Trophoblast cell (in vitro differentiated cells and primary cell): Measurements from ENCODE around the gene MYO5C.

Experiments
- DNase-seq, 2 donors: peaks; one replicate each; pipeline ENCODE4 v3.0.0-alpha.2; 2016
- H2AFZ ChIP-seq: 2 replicates; pipeline ENCODE4 v1.6.1; 2013; ENCODE audit warnings: low read length, moderate library complexity, mild to moderate bottlenecking; ENCODE audit not compliant: insufficient read depth, poor library complexity
- H2AK5ac ChIP-seq: 2 replicates; pipeline ENCODE4 v1.6.1; 2013; ENCODE audit warnings: mild to moderate bottlenecking, low read length
- H2BK120ac ChIP-seq: 2 replicates; pipeline ENCODE4 v1.6.1; 2013; ENCODE audit warnings: low read length, mild to moderate bottlenecking, moderate library complexity; ENCODE audit not compliant: insufficient read depth, poor library complexity
- H2BK12ac ChIP-seq: 2 replicates; pipeline ENCODE4 v1.6.1; 2013; ENCODE audit warnings: mild to moderate bottlenecking, low read length, moderate library complexity
- H2BK5ac ChIP-seq: 2 replicates; pipeline ENCODE4 v1.6.1; 2013; ENCODE audit warnings: low read length, low read depth, moderate library complexity, mild to moderate bottlenecking; ENCODE audit not compliant: poor library complexity
- H3K14ac ChIP-seq: 2 replicates; pipeline ENCODE4 v1.6.1; 2013; ENCODE audit warnings: mild to moderate bottlenecking, low read length
- H3K18ac ChIP-seq: 2 replicates; pipeline ENCODE4 v1.6.1; 2013; ENCODE audit warnings: mild to moderate bottlenecking, low read length
- H3K23ac ChIP-seq: 2 replicates; pipeline ENCODE4 v1.6.1; 2013; ENCODE audit warnings: low read length
- H3K27ac ChIP-seq: 2 replicates; pipeline ENCODE4 v1.5.1; 2013; ENCODE audit warnings: low read depth, mild to moderate bottlenecking, inconsistent platforms, low read length, moderate library complexity
- H3K27me3 ChIP-seq: 2 replicates; pipeline ENCODE4 v1.6.1; 2013; ENCODE audit warnings: inconsistent platforms, mild to moderate bottlenecking, low read length, moderate library complexity; ENCODE audit not compliant: insufficient read depth
- H3K36me3 ChIP-seq, 2 experiments: 1 replicate in 1 of 2; 2 replicates in 1 of 2; pipeline ENCODE4 v1.6.1; 2013; ENCODE audit warnings: low read length in 2 of 2, mild to moderate bottlenecking in 2 of 2, moderate library complexity in 1 of 2; ENCODE audit not compliant: insufficient read depth in 2 of 2, control insufficient read depth in 1 of 2
- H3K4ac ChIP-seq: 2 replicates; pipeline ENCODE4 v1.6.1; 2013; ENCODE audit warnings: low read depth, mild to moderate bottlenecking, low read length, moderate library complexity
- H3K4me1 ChIP-seq, 2 experiments: 1 replicate in 1 of 2; 2 replicates in 1 of 2; pipeline ENCODE4 v1.6.1; 2013; ENCODE audit warnings: low read length in 2 of 2, mild to moderate bottlenecking in 2 of 2, moderate library complexity in 1 of 2; ENCODE audit not compliant: insufficient read depth in 2 of 2, control insufficient read depth in 1 of 2
- H3K4me2 ChIP-seq: 2 replicates; pipeline ENCODE4 v1.6.1; 2013; ENCODE audit warnings: inconsistent platforms, mild to moderate bottlenecking, low read length, moderate library complexity
- H3K4me3 ChIP-seq: 2 replicates; pipeline ENCODE4 v1.5.1; 2013; ENCODE audit warnings: mild to moderate bottlenecking, low read depth, low read length, inconsistent platforms
- H3K79me1 ChIP-seq: one replicate; pipeline ENCODE4 v1.6.1; 2013; ENCODE audit warnings: low read length
- H3K79me2 ChIP-seq: 2 replicates; pipeline ENCODE4 v1.6.1; 2013; ENCODE audit warnings: low read length, mild to moderate bottlenecking; ENCODE audit not compliant: control insufficient read depth, insufficient read depth, poor library complexity
- H3K9ac ChIP-seq: 2 replicates; pipeline ENCODE4 v1.6.1; 2013; ENCODE audit warnings: mild to moderate bottlenecking, low read length
- H3K9me3 ChIP-seq: 2 replicates; pipeline ENCODE4 v1.6.1; 2013; ENCODE audit warnings: low read depth, mild to moderate bottlenecking, control low read depth, inconsistent platforms, low read length; ENCODE audit not compliant: insufficient read depth
- H4K12ac ChIP-seq: 2 replicates; pipeline ENCODE4 v1.6.1; 2013; ENCODE audit warnings: low read depth, mild to moderate bottlenecking, low read length, moderate library complexity
- H4K8ac ChIP-seq: 2 replicates; pipeline ENCODE4 v1.6.1; 2013; ENCODE audit warnings: low read depth, mild to moderate bottlenecking, low read length, moderate library complexity
- H4K91ac ChIP-seq: one replicate; pipeline ENCODE4 v1.6.1; 2013; ENCODE audit warnings: low read depth, mild to moderate bottlenecking, low read length, moderate library complexity
- WGBS: extraction: QIAGEN DNeasy Blood & Tissue Kit; methylation state at CpG from one replicate; pipeline ENCODE4 v1.1.7; 2013; ENCODE audit warnings: missing lambda C conversion rate; ENCODE audit not compliant: insufficient read length, insufficient coverage; ENCODE audit errors: extremely low coverage; 5-methylcytosine and 5-hydroxymethylcytosine counted together

Gene MYO5C

GRCh38 chr15:52334491-52335160 is 39.0 kb upstream of the MYO5C start:
- Histone ChIP-seq H2BK120ac (no peak overlapping the region), H2AK5ac (no peak overlapping the region), H2BK5ac (no peak overlapping the region), H3K4me2 (no peak overlapping the region), H3K4me3 (no peak overlapping the region), H3K4me1 (peaks cover 0 to 3% of the 10 kb centered on the region in 2 experiments), H3K79me2 (no peaks in the 10 kb centered on the region), H3K27ac (no peak overlapping the region), H4K12ac (no peak overlapping the region), H3K18ac (no peak overlapping the region), H3K23ac (no peak overlapping the region), H4K91ac (no peak overlapping the region), H3K9me3 (no peaks in the 10 kb centered on the region), H4K8ac (no peak overlapping the region), H3K4ac (no peak overlapping the region), H3K9ac (no peak overlapping the region), H3K14ac (no peak overlapping the region), H2AFZ (no peak overlapping the region), H2BK12ac (no peak overlapping the region), H3K27me3 (no peaks in the 10 kb centered on the region), H3K79me1 (no peaks in the 10 kb centered on the region), H3K36me3 (no peaks in the 10 kb centered on the region)
- no CpG with 5 or more reads among the region's 3 CpGs for WGBS
- DNase-seq: peak in 1 of 2 donors; percentile 65

DNA sequence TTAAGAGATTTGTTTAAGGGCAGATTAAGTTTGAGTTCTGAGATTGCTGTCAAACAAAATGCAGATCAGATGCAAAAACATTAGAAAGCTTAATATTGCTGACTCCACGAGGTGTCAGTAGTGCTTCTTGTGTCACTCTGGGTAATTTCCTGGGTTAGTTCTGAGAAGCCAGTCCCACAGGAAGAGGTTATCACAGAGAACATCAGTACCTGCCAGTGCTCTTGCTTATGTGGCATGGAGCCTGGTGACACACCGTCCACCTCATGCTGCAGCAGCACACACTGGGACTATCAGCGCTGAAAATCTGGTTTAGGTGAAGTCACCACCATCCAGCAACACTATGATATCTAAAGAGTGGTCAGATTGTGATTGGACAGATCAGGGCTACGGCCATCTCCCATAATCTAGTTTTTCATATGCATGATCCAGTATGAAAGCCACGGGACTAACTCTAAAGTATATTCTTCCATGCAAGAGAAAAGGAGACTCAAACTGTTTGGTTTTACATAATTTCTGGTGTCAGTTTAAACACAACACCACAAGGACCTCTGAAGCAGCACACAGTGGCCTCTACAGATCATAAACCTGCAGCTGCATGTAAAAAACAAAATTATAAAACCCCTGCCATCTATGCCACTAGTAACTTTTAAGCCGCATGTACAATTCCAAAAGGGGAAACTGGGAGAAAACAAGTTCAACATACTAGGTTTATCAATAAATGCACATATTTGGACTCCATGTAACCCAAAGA is 36.1 kb upstream of the MYO5C start:
- Histone ChIP-seq H3K14ac (no peak overlapping the region), H2AK5ac (no peak overlapping the region), H3K4me2 (no peak overlapping the region), H4K8ac (no peak overlapping the region), H4K91ac (no peak overlapping the region), H2BK5ac (no peak overlapping the region), H3K9me3 (no peaks in the 10 kb centered on the region), H3K36me3 (no peaks in the 10 kb centered on the region), H3K79me1 (no peaks in the 10 kb centered on the region), H3K23ac (no peak overlapping the region), H3K4ac (no peak overlapping the region), H3K4me1 (peaks cover 0 to 2% of the 10 kb centered on the region in 2 experiments), H3K18ac (no peak overlapping the region), H3K79me2 (no peaks in the 10 kb centered on the region), H2AFZ (no peak overlapping the region), H2BK12ac (no peak overlapping the region), H3K27ac (no peak overlapping the region), H3K27me3 (no peaks in the 10 kb centered on the region), H4K12ac (no peak overlapping the region), H3K9ac (no peak overlapping the region), H3K4me3 (no peak overlapping the region), H2BK120ac (no peak overlapping the region)
- DNase-seq: peak; percentile 76 to 81
- no CpG with 5 or more reads among the region's 6 CpGs for WGBS

GRCh38 chr15:52329987-52330386 is 34.4 kb upstream of the MYO5C start:
- Histone ChIP-seq H3K9me3 (no peaks in the 10 kb centered on the region), H2BK5ac (no peak overlapping the region), H3K36me3 (no peaks in the 10 kb centered on the region), H3K4ac (no peak overlapping the region), H2BK12ac (no peak overlapping the region), H3K4me1 (peaks cover 0 to 2% of the 10 kb centered on the region in 2 experiments), H3K4me3 (no peak overlapping the region), H4K12ac (no peak overlapping the region), H3K14ac (no peak overlapping the region), H3K18ac (no peak overlapping the region), H3K79me2 (no peaks in the 10 kb centered on the region), H3K27me3 (no peaks in the 10 kb centered on the region), H3K27ac (no peak overlapping the region), H3K23ac (no peak overlapping the region), H3K79me1 (no peaks in the 10 kb centered on the region), H2AK5ac (no peak overlapping the region), H3K9ac (no peak overlapping the region), H3K4me2 (no peak overlapping the region), H4K8ac (no peak overlapping the region), H2AFZ (no peak overlapping the region), H2BK120ac (no peak overlapping the region), H4K91ac (no peak overlapping the region)
- DNase-seq: no peak
- WGBS: no CpG with 5 or more reads among the region's 1 CpG

DNA sequence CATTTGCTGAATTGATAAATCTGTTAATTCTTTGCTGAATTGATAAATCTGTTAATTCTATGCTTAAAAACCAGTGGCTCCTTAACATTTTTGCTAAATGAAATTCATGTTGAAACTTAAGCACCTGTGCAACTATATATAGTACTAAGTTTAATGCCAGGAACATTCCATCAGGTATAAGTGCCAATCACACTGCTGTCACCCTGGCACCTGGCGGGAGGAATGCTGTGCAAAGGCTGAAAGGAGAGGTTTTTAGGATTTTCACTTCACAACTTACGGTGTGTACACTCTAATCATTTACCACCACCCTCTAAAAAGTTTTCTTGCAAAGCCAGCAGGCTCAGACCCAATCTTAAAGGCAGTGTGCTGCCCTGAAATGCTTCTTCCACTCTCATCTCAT is 33.5 kb upstream of the MYO5C start:
- Histone ChIP-seq H2BK120ac (no peak overlapping the region), H3K79me2 (no peaks in the 10 kb centered on the region), H3K36me3 (no peaks in the 10 kb centered on the region), H4K8ac (no peak overlapping the region), H4K91ac (no peak overlapping the region), H2BK5ac (no peak overlapping the region), H4K12ac (no peak overlapping the region), H3K9me3 (no peaks in the 10 kb centered on the region), H3K27me3 (no peaks in the 10 kb centered on the region), H2BK12ac (no peak overlapping the region), H3K14ac (no peak overlapping the region), H3K27ac (no peak overlapping the region), H3K79me1 (no peaks in the 10 kb centered on the region), H2AK5ac (no peak overlapping the region), H3K4me3 (no peak overlapping the region), H3K4me1 (peaks cover 0 to 2% of the 10 kb centered on the region in 2 experiments), H3K9ac (no peak overlapping the region), H3K4me2 (no peak overlapping the region), H3K4ac (no peak overlapping the region), H3K18ac (no peak overlapping the region), H3K23ac (no peak overlapping the region), H2AFZ (no peak overlapping the region)
- no CpG with 5 or more reads among the region's 2 CpGs for WGBS
- DNase-seq: no peak
